ENCODE measurements around the gene C16orf82. TPM values are rescaled to one million over a fixed set of nuclear protein-coding genes. Genes with fewer than 3 reads are reported as not detected.
A peak's percentile ranks its signal among the peaks of the same experiment; 100 is the strongest.

C16orf82 gene
- total RNA-seq, 2 experiments from 2014 or later, result not detected

DNA sequence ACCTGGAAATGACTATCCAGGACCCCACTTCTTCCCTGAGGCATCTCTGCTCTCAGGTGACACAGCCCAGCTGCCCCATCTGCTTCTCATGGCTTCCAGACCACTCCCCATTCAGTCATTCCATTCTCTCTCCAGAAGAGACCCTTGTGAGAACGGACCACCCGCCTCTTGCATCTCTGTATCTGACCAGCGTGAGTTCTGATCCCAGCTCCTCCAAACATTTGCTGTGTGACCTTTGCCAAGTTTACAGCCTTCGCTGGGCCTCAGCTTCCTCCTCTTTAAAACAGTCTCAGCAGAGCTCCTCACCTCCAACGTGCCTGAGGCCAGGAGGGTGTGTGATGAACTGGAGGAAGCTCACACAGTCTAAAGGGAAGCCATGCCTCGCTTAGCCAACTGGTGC, 39.6 kb downstream of the C16orf82 start:
- intact Hi-C loops (cut with DNase I, micrococcal nuclease), result loop anchor here in 1 of 2 experiments (5.0 kb wide), 2 partner anchors 1264 to 1874 kb away; no protein-coding TSS in a partner anchor
- H3K4me1 Mint-ChIP-seq (ENCODE audit: low read depth), result no peaks in the 10 kb centered on the region
- TF ChIP-seq CTCF (IDR thresholded peaks at IDR 0.05), result no peak
- DNase-seq (no peak), ATAC-seq (ENCODE audit: poor library complexity) (no peak)
- H3K27ac Mint-ChIP-seq, result no peak overlapping the region
- Histone ChIP-seq H3K27me3 (ENCODE audit: control insufficient read depth in 1 of 2, insufficient read depth in 2 of 2, low read length in 2 of 2) (no peaks in the 10 kb centered on the region), H3K27ac (ENCODE audit: low read depth in 1 of 2, low read length in 2 of 2) (no peak overlapping the region), H3K36me3 (ENCODE audit: insufficient read depth, low read length) (no peaks in the 10 kb centered on the region), H3K4me1 (ENCODE audit: insufficient read depth, low read length) (peaks cover 19% of the 10 kb centered on the region), H3K4me3 (ENCODE audit: low read length) (no peak overlapping the region), H3K9me3 (ENCODE audit: control insufficient read depth in 1 of 2, insufficient read depth in 1 of 2, low read length in 2 of 2) (peaks cover 0 to 3% of the 10 kb centered on the region in 2 experiments)
- H3K9me3 Mint-ChIP-seq, result no peaks in the 10 kb centered on the region
- POLR2A ChIA-PET, result no interaction called here
- no peaks in the 10 kb centered on the region for H3K36me3 Mint-ChIP-seq (ENCODE audit: low read depth)
- peaks cover 4% of the 10 kb centered on the region for H3K27me3 Mint-ChIP-seq
- H3K4me3 Mint-ChIP-seq, result no peak overlapping the region
- CTCF ChIA-PET, result no interaction called here

GRCh38 chr16:27107185-27107592, 40.5 kb downstream of the C16orf82 start:
- CTCF ChIA-PET, result no interaction called here
- no peaks in the 10 kb centered on the region for H3K4me1 Mint-ChIP-seq (ENCODE audit: low read depth)
- intact Hi-C loops (cut with DNase I, micrococcal nuclease), result loop anchor here in 1 of 2 experiments (5.0 kb wide), 2 partner anchors 1265 to 1875 kb away; no protein-coding TSS in a partner anchor
- H3K27me3 ChIP-seq (ENCODE audit: control insufficient read depth in 1 of 2, insufficient read depth in 2 of 2, low read length in 2 of 2), result no peaks in the 10 kb centered on the region
- no peak overlapping the region for H3K27ac Mint-ChIP-seq
- POLR2A ChIA-PET, result no interaction called here
- no peaks in the 10 kb centered on the region for H3K36me3 Mint-ChIP-seq (ENCODE audit: low read depth)
- DNase-seq (no peak), ATAC-seq (ENCODE audit: poor library complexity) (no peak)
- no peak for TF ChIP-seq CTCF (IDR thresholded peaks at IDR 0.05)
- no peaks in the 10 kb centered on the region for H3K36me3 ChIP-seq (ENCODE audit: insufficient read depth, low read length)
- H3K4me3 ChIP-seq (ENCODE audit: low read length), result no peak overlapping the region
- peaks cover 19% of the 10 kb centered on the region for H3K4me1 ChIP-seq (ENCODE audit: insufficient read depth, low read length)
- peaks cover under 1% of the 10 kb centered on the region for H3K27me3 Mint-ChIP-seq
- H3K9me3 ChIP-seq (ENCODE audit: control insufficient read depth in 1 of 2, insufficient read depth in 1 of 2, low read length in 2 of 2), result peaks cover 0 to 3% of the 10 kb centered on the region in 2 experiments
- no peak overlapping the region for H3K4me3 Mint-ChIP-seq
- H3K27ac ChIP-seq (ENCODE audit: low read depth in 1 of 2, low read length in 2 of 2), result no peak overlapping the region
- no peaks in the 10 kb centered on the region for H3K9me3 Mint-ChIP-seq

- DNase-seq, result no peak
- Mint-ChIP-seq H3K36me3 (ENCODE audit: low read depth) (no peaks in the 10 kb centered on the region), H3K4me1 (ENCODE audit: low read depth) (no peaks in the 10 kb centered on the region), H3K9me3 (no peaks in the 10 kb centered on the region), H3K4me3 (peak overlapping the region; percentile 54), H3K27me3 (no peaks in the 10 kb centered on the region), H3K27ac (no peak overlapping the region)
- no peaks in the 10 kb centered on the region for H3K27me3 ChIP-seq (ENCODE audit: control insufficient read depth in 1 of 2, insufficient read depth in 2 of 2, low read length in 2 of 2)
- TF ChIP-seq CTCF (IDR thresholded peaks at IDR 0.05), result no peak
- peaks cover 0 to 3% of the 10 kb centered on the region in 2 experiments for H3K9me3 ChIP-seq (ENCODE audit: control insufficient read depth in 1 of 2, insufficient read depth in 1 of 2, low read length in 2 of 2)
- peaks cover 19% of the 10 kb centered on the region for H3K4me1 ChIP-seq (ENCODE audit: insufficient read depth, low read length)
- H3K36me3 ChIP-seq (ENCODE audit: insufficient read depth, low read length), result no peaks in the 10 kb centered on the region
- ATAC-seq (ENCODE audit: poor library complexity), result no peak
- no peak overlapping the region for H3K4me3 ChIP-seq (ENCODE audit: low read length)
- CTCF ChIA-PET, result no interaction called here
- H3K27ac ChIP-seq (ENCODE audit: low read depth in 1 of 2, low read length in 2 of 2), result no peak overlapping the region
- POLR2A ChIA-PET, result no interaction called here
- intact Hi-C loops (cut with DNase I, micrococcal nuclease), result loop anchor here in 1 of 2 experiments (5.0 kb wide), 2 partner anchors 1266 to 1876 kb away; no protein-coding TSS in a partner anchor
Observed at GRCh38 chr16:27108051-27108770, 41.5 kb downstream of the C16orf82 start.

Measured in CD4-positive, alpha-beta T cell (primary cell).